K562 (cell line): ENCODE data around the gene IPO8. TPM values are rescaled to one million over a fixed set of nuclear protein-coding genes. Genes with fewer than 3 reads are reported as not detected.

Source experiments
- ATAC-seq: fragments of 200-7000 bp; cut with Tn5 transposase; 3 replicates; pipeline ENCODE4 v1.9.1; 2020; ENCODE audit warnings: moderate library complexity
- BruUV-seq: library from RNA; stranded (reverse); fragments of 400-500 nt; replicated peaks from 2 replicates; lab custom pipeline; 2021; lab: Mats Ljungman, UMichigan
- CTCF ChIA-PET: fragments of 300-600 bp; formaldehyde crosslinking; extraction: SDS; loops from one replicate; lab custom pipeline; 2021; ENCODE audit warnings: low intra/inter-chr PET ratio; lab: Yijun Ruan, JAX
- POLR2A ChIA-PET: fragments of 300-600, 350-650 bp; sonication (Branson Sonifier 250); formaldehyde crosslinking; extraction: SDS; loops from one replicate; lab custom pipeline; 2021; ENCODE audit warnings: antibody characterized with exemption, inconsistent platforms; lab: Yijun Ruan, JAX
- DNase-seq, 4 experiments: peaks; one replicate each; pipeline versions ENCODE4 v3.0.0 to v3.0.0-alpha.2; 2011 to 2018; ENCODE audit warnings: low spot score in 3 of 4, mixed read lengths in 3 of 4; ENCODE audit errors: extremely low read depth in 1 of 4
- FAIRE-seq: peaks from 2 replicates; lab custom pipeline; 2011; peaks lifted over from hg19 to GRCh38; lab: Jason Lieb, UNC
- H2AFZ ChIP-seq: 2 replicates; pipeline ENCODE4 v1.6.0; 2011; ENCODE audit warnings: low read depth, low read length, control low read depth, inconsistent platforms
- H3K27ac ChIP-seq: fragments of 200-600 bp; 3 replicates; pipeline ENCODE4 v1.8.0; 2011; ENCODE audit warnings: low read depth, mild to moderate bottlenecking, control low read depth, inconsistent platforms, low read length, moderate library complexity, mixed read lengths; ENCODE audit errors: extremely low read depth
- H3K27me3 ChIP-seq, 2 experiments: fragments of 300-600 bp in 1 of 2; 2 replicates in 1 of 2; 3 replicates in 1 of 2; pipeline versions ENCODE4 v1.6.0 to v1.8.0; 2011; ENCODE audit warnings: inconsistent platforms in 2 of 2, low read length in 2 of 2, mild to moderate bottlenecking in 1 of 2, mixed read lengths in 1 of 2, moderate library complexity in 1 of 2; ENCODE audit not compliant: control insufficient read depth in 2 of 2, insufficient read depth in 2 of 2
- H3K36me3 ChIP-seq: fragments of 300-600 bp; 3 replicates; pipeline ENCODE4 v1.8.0; 2011; ENCODE audit warnings: mild to moderate bottlenecking, low read length, inconsistent platforms; ENCODE audit not compliant: control insufficient read depth, insufficient read depth
- H3K4me1 ChIP-seq, 2 experiments: fragments of 200-600 bp in 1 of 2; replicated peaks in 1 of 2; 2 replicates in 1 of 2; 3 replicates in 1 of 2; pipeline versions ENCODE4 v1.5.1 to v1.8.0; 2011; ENCODE audit warnings: inconsistent platforms in 2 of 2, low read length in 2 of 2, mild to moderate bottlenecking in 1 of 2, mixed read lengths in 1 of 2, moderate library complexity in 1 of 2; ENCODE audit not compliant: control insufficient read depth in 2 of 2, insufficient read depth in 2 of 2
- H3K4me2 ChIP-seq: 2 replicates; pipeline ENCODE4 v1.6.1; 2011; ENCODE audit warnings: low read length, control low read depth, inconsistent platforms, mixed read lengths; ENCODE audit not compliant: insufficient read depth
- H3K4me3 ChIP-seq: fragments of 200-600 bp; sonication (generic), shearing (Covaris generic); 2 replicates; pipeline ENCODE4 v1.5.1; 2016; ENCODE audit warnings: control low read depth, inconsistent platforms
- H3K79me2 ChIP-seq: fragments of 200-600 bp; 3 replicates; pipeline ENCODE4 v1.8.0; 2011; ENCODE audit warnings: low read length, inconsistent platforms; ENCODE audit not compliant: control insufficient read depth, insufficient read depth
- H3K9ac ChIP-seq, 2 experiments: 2 replicates each; pipeline versions ENCODE4 v1.6.0 to v1.6.1; 2011; ENCODE audit warnings: low read depth in 2 of 2, low read length in 2 of 2, control low read depth in 1 of 2, inconsistent platforms in 1 of 2, mild to moderate bottlenecking in 1 of 2, mixed read lengths in 1 of 2; ENCODE audit not compliant: insufficient read depth in 1 of 2
- H3K9me1 ChIP-seq: one replicate; pipeline ENCODE4 v1.6.0; 2011; ENCODE audit warnings: inconsistent platforms, mild to moderate bottlenecking, low read length, moderate library complexity; ENCODE audit not compliant: control insufficient read depth, insufficient read depth
- H3K9me3 ChIP-seq: replicated peaks from 2 replicates; pipeline ENCODE4 v1.5.1; 2011; ENCODE audit warnings: low read depth, low read length, inconsistent platforms; ENCODE audit not compliant: control insufficient read depth, insufficient read depth
- H4K20me1 ChIP-seq: replicated peaks from 2 replicates; pipeline ENCODE4 v1.6.1; 2011; ENCODE audit warnings: low read length, inconsistent platforms, mixed read lengths; ENCODE audit not compliant: control insufficient read depth, insufficient read depth
- ATF4 ChIP-seq: fragments of 450-650 bp; formaldehyde crosslinking; IDR thresholded peaks from 2 replicates; pipeline ENCODE4 v1.4.0; 2022; ENCODE audit warnings: mild to moderate bottlenecking, moderate library complexity
- CBFA2T3 ChIP-seq: fragments of 450-650 bp; IDR thresholded peaks from 2 replicates; pipeline ENCODE4 v1.6.1; 2017
- FUS ChIP-seq: fragments of 200-400 bp; formaldehyde crosslinking; optimal IDR thresholded peaks from 2 replicates; pipeline ENCODE3; 2017; ENCODE audit warnings: low read depth, low read length
- NFIC ChIP-seq: fragments of 450-650 bp; IDR thresholded peaks from 2 replicates; pipeline ENCODE4 v1.6.1; 2017; ENCODE audit warnings: mild to moderate bottlenecking, inconsistent platforms
- TCF3 ChIP-seq: sonication (generic); formaldehyde crosslinking; IDR thresholded peaks from 2 replicates; pipeline ENCODE4 v1.4.0; 2020; ENCODE audit warnings: mild to moderate bottlenecking, missing genetic modification reagents
- ZMIZ1 ChIP-seq, 2 experiments: fragments of 150-350 bp in 1 of 2; IDR thresholded peaks; 2 replicates each; pipeline ENCODE4 v1.6.1; 2012 to 2016; ENCODE audit warnings: low read depth in 2 of 2, low read length in 2 of 2, mild to moderate bottlenecking in 1 of 2, moderate library complexity in 1 of 2
- ZNF316 ChIP-seq: fragments of 450-650 bp; IDR thresholded peaks from 2 replicates; pipeline ENCODE4 v1.6.1; 2016
- ZNF695 ChIP-seq: fragments of 450-650 bp; formaldehyde crosslinking; IDR thresholded peaks from 2 replicates; pipeline ENCODE4 v1.4.0; 2020; ENCODE audit warnings: mild to moderate bottlenecking, moderate library complexity
- WGBS: fragments of 100-300 bp; shearing (Covaris generic); methylation state at CpG from one replicate; pipeline ENCODE4 v1.1.6; 2016; ENCODE audit warnings: low coverage, mixed read lengths; ENCODE audit not compliant: insufficient coverage; ENCODE audit errors: missing lambda C conversion rate; 5-methylcytosine and 5-hydroxymethylcytosine counted together
- in situ Hi-C: fragments of 300-500 bp; cut with MboI; formaldehyde crosslinking; loops from 4 replicates; pipeline ENCODE4 v1.15.0; 2018; ENCODE audit warnings: inconsistent platforms, mixed read lengths
- intact Hi-C: fragments of 100-400 bp; cut with micrococcal nuclease; formaldehyde crosslinking; loops from 2 replicates; pipeline ENCODE4 v1.14.2; 2022
- polyA plus RNA-seq, 8 experiments: library from polyadenylated mRNA; depleted of rRNA in 4 of 8; stranded (reverse) in 5 of 8; unstranded in 3 of 8; fragments of >200 nt; fragmentation: Nextera tagmentation in 2 of 8; fragmentation: Illumina TruSeq in 1 of 8; extraction: Ambion mirVana in 2 of 8; extraction: Trizol in 1 of 8; gene quantifications; 2 replicates each; pipeline versions ENCODE4 v1.2.1 to v1.2.3, GENCODE V29; 2011 to 2014; ENCODE audit warnings: inconsistent platforms in 1 of 8, missing spikeins in 1 of 8
- total RNA-seq, 7 experiments: library from RNA; depleted of rRNA in 6 of 7; stranded (reverse); fragments of >200 nt in 6 of 7; fragmentation: Illumina TruSeq in 2 of 7; extraction: Trizol in 2 of 7; gene quantifications; 2 replicates each; pipeline versions ENCODE4 v1.2.1 to v1.2.3, GENCODE V29; 2011 to 2021; ENCODE audit warnings: low replicate concordance in 1 of 7
- TF ChIP-seq, protein P1 (sequence below): fragments of 450-650 bp; IDR thresholded peaks from 2 replicates; pipeline ENCODE4 v1.7.0; 2016; ENCODE audit warnings: borderline replicate concordance

The IPO8 gene
- total and polyA plus RNA-seq, 9 of the 15 experiments (the other 6 are each of a cell fraction or from before 2014, with no cell fraction given), result 6.5 to 39.6 (median 24.7) TPM

DNA sequence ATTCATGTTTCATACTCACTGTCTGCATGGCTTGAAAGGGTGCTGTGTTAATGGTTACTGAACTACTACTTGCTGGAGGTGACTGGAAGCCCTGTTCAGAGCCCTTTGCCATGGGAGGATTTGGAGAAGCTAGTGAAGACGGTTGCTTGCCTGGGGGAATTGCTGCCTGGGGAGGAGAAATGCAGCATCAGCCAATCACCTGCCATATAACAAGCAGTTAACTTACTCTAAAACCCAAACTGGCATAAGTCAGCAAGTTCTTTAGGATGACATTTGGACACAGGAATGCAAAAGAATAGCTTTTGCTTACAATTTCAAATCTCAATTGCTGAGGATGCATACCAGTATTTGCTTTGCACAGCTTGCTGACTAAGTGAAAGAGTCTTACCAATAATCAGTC, 23.4 kb upstream of the IPO8 start:
- no peak for FAIRE-seq
- Histone ChIP-seq H3K4me2 (no peak overlapping the region), H2AFZ (no peak overlapping the region), H3K36me3 (peaks cover 9% of the 10 kb centered on the region; the same call in 2 of the 3 replicates), H3K27ac (no peak overlapping the region), H3K27me3 (no peaks in the 10 kb centered on the region), H3K9ac (no peak overlapping the region), H3K9me1 (no peaks in the 10 kb centered on the region), H3K4me3 (no peak overlapping the region), H3K9me3 (no peaks in the 10 kb centered on the region), H4K20me1 (no peaks in the 10 kb centered on the region), H3K4me1 (no peaks in the 10 kb centered on the region), H3K79me2 (no peaks in the 10 kb centered on the region)
- ATAC-seq, result no peak
- 31% methylated on average over 1 of the region's 1 CpG for WGBS
- DNase-seq, result no peak
- POLR2A ChIA-PET, result no interaction called here
- TF ChIP-seq ATF4 (CRISPR knock-in tag) (no peak), ZNF316 (0 out of 2 replicates have a peak, but pooled peaks have one; percentile 3), CBFA2T3 (no peak)
- intact Hi-C loops, result no loop called here
- BruUV-seq, result no TSS peak
- CTCF ChIA-PET, result no interaction called here
- in situ Hi-C loops, result no loop called here

DNA sequence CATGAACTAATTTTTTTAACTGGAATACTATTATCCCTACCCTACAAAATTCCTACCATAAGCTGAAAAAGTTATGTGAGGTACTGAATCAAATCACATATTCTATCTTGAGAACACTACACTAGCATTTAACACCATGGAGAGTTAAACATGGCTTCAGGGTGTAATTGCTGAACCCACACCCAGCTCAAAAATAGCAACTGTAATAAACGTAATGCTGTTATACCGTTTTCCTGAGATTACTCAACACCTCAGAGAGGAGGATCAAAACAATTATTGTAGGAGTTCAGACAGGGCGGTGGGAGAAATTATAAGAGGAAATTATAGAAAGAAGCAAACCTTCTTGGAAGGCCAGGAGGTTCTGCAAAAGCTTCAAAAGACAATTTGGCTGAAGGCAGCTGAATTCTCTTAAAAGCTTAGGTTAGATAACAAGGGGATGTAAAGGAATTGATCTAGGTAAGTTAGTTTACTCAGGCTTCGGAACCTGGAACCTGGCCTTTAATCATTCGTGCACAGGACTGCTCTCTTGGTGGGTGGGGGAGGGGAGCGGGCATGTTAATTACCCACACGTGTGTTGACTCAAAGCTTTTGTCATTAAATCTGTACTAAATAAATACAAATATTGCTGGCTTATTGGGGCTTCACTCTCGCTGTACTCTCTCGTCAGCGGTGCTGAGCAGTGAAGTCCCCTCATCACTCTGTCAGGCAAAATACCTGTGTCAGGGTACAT, 12.1 kb upstream of the IPO8 start:
- in situ Hi-C loops, result no loop called here
- 64% methylated on average over 9 of the region's 10 CpGs for WGBS
- Histone ChIP-seq H3K4me2 (no peak overlapping the region), H2AFZ (no peak overlapping the region), H3K36me3 (peaks cover 6% of the 10 kb centered on the region; the same call in 2 of the 3 replicates), H3K9me3 (no peaks in the 10 kb centered on the region), H4K20me1 (no peaks in the 10 kb centered on the region), H3K27me3 (no peaks in the 10 kb centered on the region), H3K4me1 (no peaks in the 10 kb centered on the region), H3K9me1 (no peaks in the 10 kb centered on the region), H3K27ac (no peak overlapping the region), H3K4me3 (no peak overlapping the region), H3K79me2 (no peaks in the 10 kb centered on the region), H3K9ac (no peak overlapping the region)
- POLR2A ChIA-PET, result interaction anchor here (1.9 kb wide), 1 partner anchor 12 kb away, joined by 4 read pairs; the partner anchor contains the start of gene IPO8
- ATAC-seq, result no peak
- no TSS peak for BruUV-seq
- intact Hi-C loops, result no loop called here
- FAIRE-seq, result no peak
- no peak for DNase-seq
- CTCF ChIA-PET, result no interaction called here
- TF ChIP-seq, protein P1, sequence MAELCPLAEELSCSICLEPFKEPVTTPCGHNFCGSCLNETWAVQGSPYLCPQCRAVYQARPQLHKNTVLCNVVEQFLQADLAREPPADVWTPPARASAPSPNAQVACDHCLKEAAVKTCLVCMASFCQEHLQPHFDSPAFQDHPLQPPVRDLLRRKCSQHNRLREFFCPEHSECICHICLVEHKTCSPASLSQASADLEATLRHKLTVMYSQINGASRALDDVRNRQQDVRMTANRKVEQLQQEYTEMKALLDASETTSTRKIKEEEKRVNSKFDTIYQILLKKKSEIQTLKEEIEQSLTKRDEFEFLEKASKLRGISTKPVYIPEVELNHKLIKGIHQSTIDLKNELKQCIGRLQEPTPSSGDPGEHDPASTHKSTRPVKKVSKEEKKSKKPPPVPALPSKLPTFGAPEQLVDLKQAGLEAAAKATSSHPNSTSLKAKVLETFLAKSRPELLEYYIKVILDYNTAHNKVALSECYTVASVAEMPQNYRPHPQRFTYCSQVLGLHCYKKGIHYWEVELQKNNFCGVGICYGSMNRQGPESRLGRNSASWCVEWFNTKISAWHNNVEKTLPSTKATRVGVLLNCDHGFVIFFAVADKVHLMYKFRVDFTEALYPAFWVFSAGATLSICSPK, result no peak
- TF ChIP-seq NFIC (no peak), ZMIZ1 (IDR thresholded peaks at IDR 0.05; ENCODE audit: low read depth in 2 of 2, low read length in 2 of 2) (no peak), TCF3 (CRISPR knock-in tag) (no peak), ZNF695 (CRISPR knock-in tag) (no peak), FUS (no peak)
